IMR-90 (cell line): ENCODE measurements around the gene SIPA1L3.

Experiments used
- CEBPB ChIP-seq: IDR thresholded peaks from 2 replicates; pipeline ENCODE4 v1.6.1; 2012; ENCODE audit warnings: low read depth, low read length, improper control_type of control experiment
- CHD1 ChIP-seq: IDR thresholded peaks from 2 replicates; pipeline ENCODE4 v1.6.1; 2012; ENCODE audit warnings: low read depth, low read length, improper control_type of control experiment
- CTCF ChIP-seq: conservative IDR thresholded peaks from 2 replicates; pipeline ENCODE4 v1.5.1; 2012; ENCODE audit warnings: mild to moderate bottlenecking, low read depth, low read length, improper control_type of control experiment
- ELK1 ChIP-seq: fragments of 150-350 bp; IDR thresholded peaks from 2 replicates; pipeline ENCODE4 v1.6.1; 2016; ENCODE audit warnings: low read depth, mild to moderate bottlenecking, low read length, moderate library complexity, borderline replicate concordance
- MAFK ChIP-seq: IDR thresholded peaks from 2 replicates; pipeline ENCODE4 v1.6.1; 2012; ENCODE audit warnings: low read depth, low read length, improper control_type of control experiment
- MAZ ChIP-seq: IDR thresholded peaks from 2 replicates; pipeline ENCODE4 v1.6.1; 2012; ENCODE audit warnings: low read depth, mild to moderate bottlenecking, low read length, improper control_type of control experiment, moderate library complexity, borderline replicate concordance
- MXI1 ChIP-seq: IDR thresholded peaks from 2 replicates; pipeline ENCODE4 v1.6.1; 2012; ENCODE audit warnings: low read depth, mild to moderate bottlenecking, low read length, moderate library complexity, borderline replicate concordance
- NFE2L2 ChIP-seq: fragments of 150-350 bp; IDR thresholded peaks from 2 replicates; pipeline ENCODE4 v1.6.1; 2016; ENCODE audit warnings: low read depth, mild to moderate bottlenecking, low read length
- POLR2A ChIP-seq: IDR thresholded peaks from 2 replicates; pipeline ENCODE4 v1.6.1; 2012; ENCODE audit warnings: mild to moderate bottlenecking, low read depth, low read length
- RAD21 ChIP-seq: IDR thresholded peaks from 2 replicates; pipeline ENCODE4 v1.6.1; 2012; ENCODE audit warnings: low read length, improper control_type of control experiment
- RCOR1 ChIP-seq: IDR thresholded peaks from 2 replicates; pipeline ENCODE4 v1.6.1; 2012; ENCODE audit warnings: mild to moderate bottlenecking, low read length, improper control_type of control experiment; ENCODE audit not compliant: insufficient replicate concordance
- RFX5 ChIP-seq: IDR thresholded peaks from 2 replicates; pipeline ENCODE4 v1.8.0; 2012; ENCODE audit warnings: low read depth, mild to moderate bottlenecking, low read length, moderate library complexity
- SMC3 ChIP-seq: fragments of 150-350 bp; IDR thresholded peaks from 2 replicates; pipeline ENCODE4 v1.6.1; 2016; ENCODE audit warnings: low read depth, mild to moderate bottlenecking, antibody characterized with exemption, low read length, moderate library complexity
- USF2 ChIP-seq: fragments of 150-350 bp; IDR thresholded peaks from 2 replicates; pipeline ENCODE4 v1.6.1; 2017; ENCODE audit warnings: mild to moderate bottlenecking, antibody characterized with exemption, low read length, low read depth

GRCh38 chr19:37975596-37976515 lies 68.8 kb downstream of the SIPA1L3 start:
- TF ChIP-seq CTCF (no peak), RFX5 (no peak), POLR2A (no peak), MXI1 (no peak), SMC3 (no peak), CEBPB (no peak), MAZ (no peak), MAFK (no peak), USF2 (no peak), RAD21 (no peak), RCOR1 (no peak), ELK1 (no peak), NFE2L2 (no peak), CHD1 (no peak)
